ENCODE data around the gene REEP3.
"Not testable (repeated sequence)": the region's sequence is repeated elsewhere in the genome, so short reads cannot be mapped to it uniquely, and the experiment has no call there.

REEP3 gene

GRCh38 chr10:63653747-63654146, 132.5 kb downstream of the REEP3 start:
- no peak for DNase-seq
- H3K27me3 Mint-ChIP-seq = no peaks in the 10 kb centered on the region
- H3K4me1 Mint-ChIP-seq (ENCODE audit: low read depth) = no peaks in the 10 kb centered on the region

GRCh38 chr10:63657761-63658160, 136.6 kb downstream of the REEP3 start:
- Mint-ChIP-seq H3K36me3 (ENCODE audit: low read depth) (no peaks in the 10 kb centered on the region), H3K4me1 (ENCODE audit: low read depth) (no peaks in the 10 kb centered on the region), H3K27me3 (no peaks in the 10 kb centered on the region), H3K4me3 (no peak overlapping the region), H3K27ac (no peak overlapping the region), H3K9me3 (no peaks in the 10 kb centered on the region)
- no peak for DNase-seq

More at GRCh38 chr10:63653747-63654146, 132.5 kb downstream of the REEP3 start:
- H3K4me3 Mint-ChIP-seq = no peak overlapping the region
- no peak overlapping the region for H3K27ac Mint-ChIP-seq
- no peaks in the 10 kb centered on the region for H3K36me3 Mint-ChIP-seq (ENCODE audit: low read depth)
- no peaks in the 10 kb centered on the region for H3K9me3 Mint-ChIP-seq

- H3K4me3 Mint-ChIP-seq; H3K9me3 Mint-ChIP-seq; DNase-seq; H3K27ac Mint-ChIP-seq; H3K4me1 Mint-ChIP-seq (ENCODE audit: low read depth); H3K36me3 Mint-ChIP-seq (ENCODE audit: low read depth); H3K27me3 Mint-ChIP-seq: not testable (repeated sequence)
These were observed 139.7 kb downstream of the REEP3 start for GRCh38 chr10:63660941-63661340.

DNA sequence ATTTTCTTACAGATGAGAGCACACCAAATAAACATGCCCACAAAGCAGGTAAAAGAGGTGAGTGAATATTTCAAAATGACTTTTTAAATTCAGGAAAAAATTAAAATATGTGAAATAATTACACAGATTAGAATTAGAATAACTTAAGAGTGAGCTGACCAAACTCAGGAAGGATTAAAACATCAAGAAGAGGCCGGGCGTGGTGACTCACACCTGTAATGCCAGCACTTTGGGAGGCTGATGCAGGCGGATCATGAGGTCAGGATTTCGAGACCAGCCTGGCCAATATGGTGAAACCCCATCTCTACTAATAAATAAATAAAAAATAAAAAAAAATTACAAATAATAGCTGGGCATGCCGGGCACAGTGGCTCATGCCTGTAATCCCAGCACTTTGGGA, 140.1 kb downstream of the REEP3 start:
- H3K27ac Mint-ChIP-seq = no peak overlapping the region
- no peaks in the 10 kb centered on the region for H3K36me3 Mint-ChIP-seq (ENCODE audit: low read depth)
- no peak overlapping the region for H3K4me3 Mint-ChIP-seq
- no peaks in the 10 kb centered on the region for H3K4me1 Mint-ChIP-seq (ENCODE audit: low read depth)
- H3K27me3 Mint-ChIP-seq = no peaks in the 10 kb centered on the region
- no peaks in the 10 kb centered on the region for H3K9me3 Mint-ChIP-seq
- no peak for DNase-seq

DNA sequence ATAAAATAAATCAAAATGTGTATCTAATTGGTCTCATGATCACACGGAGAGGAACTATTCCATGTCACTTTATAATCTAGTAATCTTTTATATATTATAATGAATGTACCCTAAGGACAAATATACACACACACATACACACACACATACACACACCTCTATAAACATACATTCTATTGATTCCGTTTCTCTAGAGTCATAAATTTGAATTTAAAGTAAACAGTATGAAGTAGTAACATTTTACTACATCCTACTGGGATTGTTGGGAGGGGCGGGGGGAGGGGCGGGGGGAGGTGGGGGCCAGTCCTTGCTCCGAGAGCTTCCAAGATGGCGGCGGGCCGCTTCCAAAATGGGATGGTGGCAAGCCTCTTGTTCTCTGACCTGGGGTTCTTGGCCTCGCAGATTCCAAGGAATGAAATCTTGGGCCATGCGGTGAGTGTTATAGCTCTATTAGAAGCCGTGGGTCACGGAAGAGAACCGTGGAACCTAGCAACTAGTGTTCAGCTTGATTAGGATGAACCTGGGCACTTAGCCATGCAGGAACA, 143.2 kb downstream of the REEP3 start:
- H3K27ac Mint-ChIP-seq = no peak overlapping the region
- no peaks in the 10 kb centered on the region for H3K9me3 Mint-ChIP-seq

GRCh38 chr10:63665006-63665580, 143.9 kb downstream of the REEP3 start:
- H3K4me3 Mint-ChIP-seq, H3K9me3 Mint-ChIP-seq, H3K27ac Mint-ChIP-seq: not testable (repeated sequence)

More for the DNA sequence above, 143.2 kb downstream of the REEP3 start:
- DNase-seq = no peak
- no peak overlapping the region for H3K4me3 Mint-ChIP-seq
- H3K27me3 Mint-ChIP-seq = no peaks in the 10 kb centered on the region
- peaks cover 4% of the 10 kb centered on the region for H3K4me1 Mint-ChIP-seq (ENCODE audit: low read depth)
- no peaks in the 10 kb centered on the region for H3K36me3 Mint-ChIP-seq (ENCODE audit: low read depth)

DNA sequence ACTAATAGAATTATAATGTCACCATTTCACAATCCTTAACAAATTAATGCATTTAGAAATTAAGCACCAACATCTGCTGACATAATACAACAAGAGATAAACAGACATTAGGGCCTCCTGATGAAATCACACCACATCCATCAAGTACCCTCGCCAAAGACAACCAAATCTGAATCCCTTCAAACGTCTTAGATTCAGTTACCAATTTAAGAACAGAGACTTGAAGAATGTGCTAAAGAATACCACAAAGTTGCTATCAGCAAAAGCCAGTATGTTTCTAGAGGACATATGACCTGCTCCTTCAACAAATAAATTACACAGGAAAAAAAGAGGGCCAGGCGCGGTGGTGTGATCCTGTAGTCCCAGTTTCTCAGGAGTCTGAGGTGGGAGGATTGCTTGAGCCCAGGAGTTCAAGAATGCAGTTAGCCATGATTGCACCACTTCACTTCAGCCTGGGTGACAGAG, 144.5 kb downstream of the REEP3 start:
- Mint-ChIP-seq H3K4me1 (ENCODE audit: low read depth) (peaks cover 7% of the 10 kb centered on the region), H3K4me3 (no peak overlapping the region), H3K27me3 (peaks cover 6% of the 10 kb centered on the region), H3K36me3 (ENCODE audit: low read depth) (no peaks in the 10 kb centered on the region), H3K27ac (no peak overlapping the region), H3K9me3 (no peaks in the 10 kb centered on the region)
- DNase-seq = no peak

More at GRCh38 chr10:63665006-63665580, 143.9 kb downstream of the REEP3 start:
- H3K27me3 Mint-ChIP-seq; DNase-seq; H3K36me3 Mint-ChIP-seq (ENCODE audit: low read depth); H3K4me1 Mint-ChIP-seq (ENCODE audit: low read depth): not testable (repeated sequence)

DNA sequence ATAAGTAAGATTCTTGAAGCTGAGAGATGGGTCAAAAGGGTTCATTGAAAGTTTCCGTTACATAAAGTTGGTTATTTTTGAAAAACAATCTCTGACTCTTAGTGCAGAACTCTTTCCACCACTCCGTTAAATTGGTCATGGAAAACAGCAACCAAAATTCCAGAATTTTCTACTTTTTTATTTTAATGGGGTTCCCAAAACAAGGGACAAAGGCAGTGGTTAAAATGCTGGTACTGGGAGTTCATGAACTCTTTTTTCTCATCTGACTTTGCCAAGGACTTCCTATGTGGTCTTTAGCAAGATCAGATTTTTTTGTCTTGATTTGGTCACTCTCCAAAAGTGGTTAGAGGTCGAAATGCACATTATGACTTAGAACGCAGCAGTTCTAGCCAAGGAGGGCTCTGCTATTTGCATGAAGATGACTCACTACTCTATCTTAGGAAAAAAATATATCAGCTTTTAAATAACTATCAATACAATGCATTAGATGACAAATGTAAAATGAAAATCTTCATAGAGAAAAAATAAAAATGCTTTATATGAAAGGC, 145.7 kb downstream of the REEP3 start:
- H3K36me3 Mint-ChIP-seq (ENCODE audit: low read depth) = no peaks in the 10 kb centered on the region
- H3K4me1 Mint-ChIP-seq (ENCODE audit: low read depth) = peaks cover 9% of the 10 kb centered on the region
- H3K27me3 Mint-ChIP-seq = peaks cover 10% of the 10 kb centered on the region
- H3K9me3 Mint-ChIP-seq = no peaks in the 10 kb centered on the region
- no peak overlapping the region for H3K27ac Mint-ChIP-seq
- H3K4me3 Mint-ChIP-seq = no peak overlapping the region
- DNase-seq = no peak

DNA sequence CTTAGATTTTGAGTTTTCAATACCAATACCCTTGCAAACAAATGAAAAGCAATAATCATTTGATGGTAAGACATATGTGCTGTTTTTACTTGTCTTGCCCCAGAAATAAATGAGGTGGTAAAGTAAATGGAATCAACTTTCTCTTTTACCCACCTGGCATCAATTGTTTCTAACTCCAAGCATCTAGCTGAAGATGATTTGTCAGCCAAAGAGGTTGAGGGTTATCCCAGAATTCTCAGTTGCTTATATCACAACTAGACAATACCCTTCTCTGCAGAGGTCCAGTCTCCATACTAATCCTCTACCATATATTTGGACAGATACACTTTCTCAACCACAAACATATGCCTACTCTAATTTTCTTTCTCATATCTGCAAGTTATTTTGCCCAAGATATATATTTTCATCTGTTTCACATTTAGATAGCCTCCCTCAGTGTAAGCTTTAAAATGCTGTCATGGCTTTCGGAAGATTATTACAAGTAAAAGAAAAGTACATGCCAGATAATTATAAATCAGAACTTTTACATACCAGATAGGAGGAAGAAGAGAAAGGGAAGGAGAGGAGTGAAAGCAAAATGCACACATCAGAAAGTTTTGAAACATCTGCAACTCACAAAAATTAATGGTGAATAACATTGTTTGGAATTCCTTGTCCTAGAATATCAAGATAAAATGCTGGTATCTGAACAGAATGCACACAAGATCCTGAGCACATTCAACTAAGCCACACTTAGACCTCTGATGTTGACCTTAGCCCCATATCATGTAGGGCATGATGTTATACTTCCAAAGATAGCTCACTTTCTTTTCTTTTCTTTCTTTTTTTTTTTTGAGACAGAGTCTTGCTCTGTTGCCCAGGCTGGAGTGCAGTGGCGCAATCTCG, 146.6 kb downstream of the REEP3 start:
- DNase-seq = no peak
- Mint-ChIP-seq H3K4me3 (no peak overlapping the region), H3K9me3 (no peaks in the 10 kb centered on the region), H3K36me3 (ENCODE audit: low read depth) (no peaks in the 10 kb centered on the region), H3K27me3 (peaks cover 12% of the 10 kb centered on the region), H3K4me1 (ENCODE audit: low read depth) (peaks cover 9% of the 10 kb centered on the region), H3K27ac (no peak overlapping the region)

GRCh38 chr10:63670291-63670898, 149.2 kb downstream of the REEP3 start:
- H3K9me3 Mint-ChIP-seq = no peaks in the 10 kb centered on the region
- peaks cover 9% of the 10 kb centered on the region for H3K4me1 Mint-ChIP-seq (ENCODE audit: low read depth)
- H3K36me3 Mint-ChIP-seq (ENCODE audit: low read depth) = no peaks in the 10 kb centered on the region
- peaks cover 16% of the 10 kb centered on the region for H3K27me3 Mint-ChIP-seq
- H3K4me3 Mint-ChIP-seq = no peak overlapping the region
- H3K27ac Mint-ChIP-seq = no peak overlapping the region
- no peak for DNase-seq

GRCh38 chr10:63671317-63671937, 150.2 kb downstream of the REEP3 start:
- H3K4me3 Mint-ChIP-seq = no peak overlapping the region
- H3K27ac Mint-ChIP-seq = no peak overlapping the region
- H3K4me1 Mint-ChIP-seq (ENCODE audit: low read depth) = peaks cover 9% of the 10 kb centered on the region
- H3K9me3 Mint-ChIP-seq = no peaks in the 10 kb centered on the region
- H3K36me3 Mint-ChIP-seq (ENCODE audit: low read depth) = no peaks in the 10 kb centered on the region
- no peak for DNase-seq
- H3K27me3 Mint-ChIP-seq = peaks cover 16% of the 10 kb centered on the region

GRCh38 chr10:63672491-63672890, 151.3 kb downstream of the REEP3 start:
- Mint-ChIP-seq H3K9me3 (no peaks in the 10 kb centered on the region), H3K27me3 (peaks cover 16% of the 10 kb centered on the region), H3K27ac (no peak overlapping the region), H3K4me1 (ENCODE audit: low read depth) (peaks cover 5% of the 10 kb centered on the region), H3K4me3 (no peak overlapping the region), H3K36me3 (ENCODE audit: low read depth) (no peaks in the 10 kb centered on the region)
- DNase-seq = no peak

DNA sequence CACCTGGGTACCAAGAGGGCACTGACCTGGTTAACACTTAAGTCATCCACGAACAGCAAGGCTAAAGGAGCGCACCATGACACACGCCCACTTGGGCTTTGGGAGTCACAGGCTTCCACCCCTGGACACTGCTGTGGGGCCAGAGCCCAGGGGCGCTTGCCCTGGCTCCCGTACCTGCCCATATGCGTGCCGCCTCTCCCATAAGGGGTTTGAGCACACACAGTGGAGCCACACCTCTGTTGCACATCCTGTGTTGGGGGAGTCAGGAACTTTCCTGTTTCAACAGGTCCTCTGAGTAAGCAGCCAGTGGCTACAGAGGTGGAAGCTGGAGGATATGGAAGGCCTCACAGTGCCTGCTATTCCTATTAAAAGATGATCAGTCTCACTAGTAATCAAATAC, 152.0 kb downstream of the REEP3 start:
- Mint-ChIP-seq H3K27ac (no peak overlapping the region), H3K9me3 (no peaks in the 10 kb centered on the region)
- DNase-seq = no peak

GRCh38 chr10:63673846-63674245, 152.6 kb downstream of the REEP3 start:
- no peaks in the 10 kb centered on the region for H3K36me3 Mint-ChIP-seq (ENCODE audit: low read depth)
- H3K27me3 Mint-ChIP-seq = peaks cover 17% of the 10 kb centered on the region
- H3K27ac Mint-ChIP-seq = no peak overlapping the region
- no peak for DNase-seq
- no peaks in the 10 kb centered on the region for H3K9me3 Mint-ChIP-seq
- no peak overlapping the region for H3K4me3 Mint-ChIP-seq
- peaks cover 5% of the 10 kb centered on the region for H3K4me1 Mint-ChIP-seq (ENCODE audit: low read depth)

More for the DNA sequence above, 152.0 kb downstream of the REEP3 start:
- Mint-ChIP-seq H3K36me3 (ENCODE audit: low read depth) (no peaks in the 10 kb centered on the region), H3K4me1 (ENCODE audit: low read depth) (peaks cover 5% of the 10 kb centered on the region), H3K4me3 (no peak overlapping the region), H3K27me3 (peaks cover 16% of the 10 kb centered on the region)
